HG03432 (cell line): ENCODE measurements around the gene SCAF8.
A peak's percentile ranks its signal among the peaks of the same experiment; 100 is the strongest.
"Not testable (repeated sequence)": the region's sequence is repeated elsewhere in the genome, so short reads cannot be mapped to it uniquely, and the experiment has no call there.

ENCODE experiments used
- ATAC-seq: cut with Tn5 transposase; IDR thresholded peaks from one replicate; pipeline ENCODE4 v1.9.1; 2021; ENCODE audit warnings: mild to moderate bottlenecking, moderate library complexity; ENCODE audit not compliant: unreplicated experiment

The SCAF8 gene, protein sequence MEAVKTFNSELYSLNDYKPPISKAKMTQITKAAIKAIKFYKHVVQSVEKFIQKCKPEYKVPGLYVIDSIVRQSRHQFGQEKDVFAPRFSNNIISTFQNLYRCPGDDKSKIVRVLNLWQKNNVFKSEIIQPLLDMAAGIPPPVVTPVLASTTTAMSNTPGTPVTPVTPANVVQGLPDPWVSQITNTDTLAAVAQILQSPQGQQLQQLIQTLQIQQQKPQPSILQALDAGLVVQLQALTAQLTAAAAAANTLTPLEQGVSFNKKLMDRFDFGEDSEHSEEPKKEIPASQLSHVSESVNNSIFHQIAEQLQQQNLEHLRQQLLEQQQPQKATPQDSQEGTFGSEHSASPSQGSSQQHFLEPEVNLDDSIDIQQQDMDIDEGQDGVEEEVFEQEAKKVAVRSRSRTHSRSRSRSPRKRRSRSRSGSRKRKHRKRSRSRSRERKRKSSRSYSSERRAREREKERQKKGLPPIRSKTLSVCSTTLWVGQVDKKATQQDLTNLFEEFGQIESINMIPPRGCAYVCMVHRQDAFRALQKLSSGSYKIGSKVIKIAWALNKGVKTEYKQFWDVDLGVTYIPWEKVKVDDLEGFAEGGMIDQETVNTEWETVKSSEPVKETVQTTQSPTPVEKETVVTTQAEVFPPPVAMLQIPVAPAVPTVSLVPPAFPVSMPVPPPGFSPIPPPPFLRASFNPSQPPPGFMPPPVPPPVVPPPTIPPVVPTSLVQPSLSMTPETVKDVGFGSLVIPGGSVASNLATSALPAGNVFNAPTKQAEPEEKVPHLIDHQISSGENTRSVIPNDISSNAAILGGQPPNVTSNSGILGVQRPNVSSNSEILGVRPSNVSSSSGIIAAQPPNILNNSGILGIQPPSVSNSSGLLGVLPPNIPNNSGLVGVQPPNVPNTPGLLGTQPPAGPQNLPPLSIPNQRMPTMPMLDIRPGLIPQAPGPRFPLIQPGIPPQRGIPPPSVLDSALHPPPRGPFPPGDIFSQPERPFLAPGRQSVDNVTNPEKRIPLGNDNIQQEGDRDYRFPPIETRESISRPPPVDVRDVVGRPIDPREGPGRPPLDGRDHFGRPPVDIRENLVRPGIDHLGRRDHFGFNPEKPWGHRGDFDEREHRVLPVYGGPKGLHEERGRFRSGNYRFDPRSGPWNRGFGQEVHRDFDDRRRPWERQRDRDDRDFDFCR (N-terminal part only)

DNA sequence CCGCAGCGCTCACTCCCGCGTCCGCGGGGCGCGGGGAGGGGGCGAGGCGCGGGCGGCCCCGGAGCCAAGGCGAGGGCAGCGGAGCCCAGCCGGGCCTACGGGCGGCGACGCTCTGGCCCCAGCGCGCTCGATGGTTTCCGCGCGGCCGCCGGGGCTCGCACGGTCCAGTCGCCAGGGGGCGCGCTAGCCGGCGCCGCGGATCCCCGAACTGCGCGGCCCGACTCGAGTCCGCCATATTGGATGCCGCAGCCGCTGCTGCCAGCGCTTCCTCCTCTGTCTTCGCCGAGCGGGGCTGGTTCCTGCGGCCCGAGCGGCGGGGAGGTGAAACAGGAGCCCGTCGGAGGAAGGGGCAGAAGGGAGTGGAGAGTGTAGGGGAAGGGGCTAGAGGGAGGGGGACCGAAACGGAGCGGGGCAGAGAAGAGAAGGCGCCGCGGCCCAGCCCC, at the start of gene SCAF8:
SCAF8 (plus strand) TSS at position 234 of the 443 bp plus-strand sequence. CDS start 485 bp downstream, outside the sequence.
- peak; percentile 85 for ATAC-seq

DNA sequence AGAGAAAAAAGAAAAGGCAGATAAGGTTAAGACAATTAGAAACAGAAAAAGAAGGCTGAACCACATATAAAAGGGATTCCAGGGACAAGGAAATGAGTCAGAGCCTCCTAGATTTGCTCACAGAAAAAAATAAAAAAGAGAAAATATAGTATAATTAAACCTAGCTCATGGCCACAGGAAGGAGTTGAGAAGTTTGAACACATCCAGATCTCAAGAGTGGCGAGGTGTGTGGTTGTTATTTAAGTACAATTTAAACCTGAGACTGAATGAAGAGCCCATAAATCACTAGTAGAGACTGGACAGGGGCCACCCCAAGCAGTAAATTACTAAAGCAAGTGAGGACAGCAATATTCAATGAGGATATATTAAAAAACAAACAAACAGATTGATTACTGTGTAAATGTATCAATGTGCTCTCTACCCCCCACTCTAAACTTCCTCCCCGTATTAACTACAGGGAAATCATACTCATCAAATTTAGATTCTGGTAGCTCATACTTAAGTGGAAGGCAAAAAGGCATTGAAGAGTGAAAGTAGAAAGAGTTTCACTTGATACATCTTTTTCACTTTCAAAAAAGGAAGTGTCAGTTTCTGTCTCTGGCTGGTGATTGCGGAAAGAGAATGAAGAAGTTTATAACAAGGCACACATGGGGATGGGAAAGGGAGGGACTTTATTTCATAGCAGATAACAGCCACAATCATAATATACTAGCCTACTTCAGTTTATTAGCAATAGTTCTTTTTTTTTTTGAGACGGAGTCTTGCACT, 49.3 kb upstream of the SCAF8 start:
- peak; percentile 95 for ATAC-seq

DNA sequence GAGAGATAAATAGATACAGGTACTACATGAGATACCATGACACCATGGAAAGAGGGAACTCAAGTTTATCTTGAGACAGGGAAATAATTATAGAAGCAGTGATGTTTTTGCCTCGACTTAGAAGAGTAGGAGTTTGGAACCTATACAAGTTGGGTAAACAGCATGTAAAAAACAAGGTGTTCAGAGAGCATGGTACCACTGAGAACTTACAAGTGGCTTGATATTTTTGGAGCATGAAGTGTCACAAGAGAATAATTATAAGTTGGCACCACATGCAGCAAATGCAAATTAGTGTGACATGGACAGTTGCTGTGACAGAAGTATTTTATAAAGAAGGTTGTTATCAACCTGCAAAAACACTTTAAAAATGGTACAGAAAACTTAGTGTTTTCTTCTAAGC, 47.1 kb upstream of the SCAF8 start:
- ATAC-seq = no peak

DNA sequence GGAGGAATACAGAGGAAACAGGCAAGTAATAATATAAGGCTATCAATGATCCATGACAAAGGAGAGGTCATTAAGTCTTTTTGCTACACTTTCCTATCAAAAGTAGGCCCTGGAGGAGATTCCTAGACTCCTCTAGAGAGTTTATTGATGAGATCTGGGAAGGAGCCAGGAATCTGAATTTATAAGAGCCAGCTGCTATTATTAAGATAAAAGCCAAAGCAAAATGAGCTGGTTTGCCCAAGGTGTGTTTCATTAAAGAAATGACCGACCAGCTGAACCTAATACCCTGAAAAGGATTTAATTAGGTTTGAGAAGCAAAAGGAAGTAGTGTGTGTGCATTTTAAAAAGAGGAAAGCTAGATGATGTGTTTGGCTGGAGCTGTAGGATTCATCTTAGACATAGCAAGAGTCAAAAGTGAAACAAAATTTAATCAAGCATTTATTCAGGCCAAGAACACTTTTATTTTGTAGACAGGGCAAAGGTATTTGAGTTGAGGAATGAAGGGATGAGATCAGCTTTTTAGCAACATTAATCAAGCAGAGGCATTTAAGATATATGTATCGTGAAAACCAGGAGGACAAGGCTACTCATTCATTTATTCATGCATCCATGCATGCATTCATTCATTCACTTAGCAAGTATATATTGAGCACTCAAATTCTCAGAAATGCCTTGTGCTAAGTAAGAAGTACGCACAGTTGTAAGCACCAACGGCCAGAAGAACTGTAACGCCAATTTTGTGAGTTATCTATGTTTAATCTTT, 43.5 kb upstream of the SCAF8 start:
- ATAC-seq = no peak

DNA sequence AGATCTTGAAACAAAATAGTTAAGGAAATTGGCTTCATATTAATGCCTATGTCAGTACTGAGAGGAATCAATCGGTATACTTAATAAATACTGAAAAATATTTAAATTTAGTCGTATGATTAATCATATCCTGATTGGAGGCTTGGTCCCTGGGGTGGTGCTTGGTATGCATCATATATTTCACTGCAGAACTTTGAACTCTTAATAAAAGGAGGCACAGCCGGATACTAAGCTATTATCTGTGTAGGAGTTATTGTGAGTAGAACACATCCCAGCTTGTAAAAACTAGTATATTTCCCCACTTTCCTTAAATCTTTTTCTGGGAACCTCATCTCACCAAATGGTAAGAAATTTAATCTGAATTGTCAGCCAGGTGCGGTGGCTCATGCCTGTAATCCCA, 42.4 kb upstream of the SCAF8 start:
- no peak for ATAC-seq

DNA sequence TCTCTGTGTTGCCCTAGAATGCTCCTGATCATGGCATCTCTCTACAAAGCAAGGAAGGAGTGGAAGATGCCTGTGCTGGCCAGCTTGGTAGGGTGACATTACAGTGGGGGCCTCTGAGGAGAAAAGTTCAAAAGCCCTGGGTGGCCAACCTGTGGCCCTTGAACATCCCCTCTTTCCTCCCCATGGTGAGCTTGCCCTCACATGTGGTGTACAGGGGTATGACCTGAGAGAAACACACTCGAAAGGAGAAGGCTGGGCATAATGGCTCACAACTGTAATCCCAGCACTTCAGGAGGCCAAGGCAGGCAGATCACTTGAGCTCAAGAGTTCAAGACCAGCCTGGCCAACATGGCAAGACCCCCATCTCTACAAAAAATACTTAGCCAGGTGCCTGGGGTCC, 36.6 kb upstream of the SCAF8 start:
- no peak for ATAC-seq

DNA sequence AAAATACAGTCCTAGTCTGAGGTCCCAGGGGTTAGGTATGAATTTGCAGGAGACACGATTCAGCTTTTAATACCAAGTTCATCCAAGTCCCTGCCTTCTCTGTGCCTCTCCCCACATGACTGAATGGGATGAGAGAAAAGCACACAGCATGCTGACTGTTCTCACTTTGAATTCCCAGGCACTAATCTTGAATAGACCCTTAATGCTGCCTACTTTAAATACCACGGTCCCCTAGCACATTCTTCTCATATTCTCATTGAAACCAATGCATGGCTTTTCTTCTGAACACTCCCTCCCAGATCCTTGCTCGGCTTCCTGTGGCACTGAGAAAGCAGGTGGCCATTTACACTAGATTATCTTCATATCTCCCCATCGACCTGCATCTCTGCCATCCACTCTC, 30.1 kb upstream of the SCAF8 start:
- ATAC-seq = no peak

DNA sequence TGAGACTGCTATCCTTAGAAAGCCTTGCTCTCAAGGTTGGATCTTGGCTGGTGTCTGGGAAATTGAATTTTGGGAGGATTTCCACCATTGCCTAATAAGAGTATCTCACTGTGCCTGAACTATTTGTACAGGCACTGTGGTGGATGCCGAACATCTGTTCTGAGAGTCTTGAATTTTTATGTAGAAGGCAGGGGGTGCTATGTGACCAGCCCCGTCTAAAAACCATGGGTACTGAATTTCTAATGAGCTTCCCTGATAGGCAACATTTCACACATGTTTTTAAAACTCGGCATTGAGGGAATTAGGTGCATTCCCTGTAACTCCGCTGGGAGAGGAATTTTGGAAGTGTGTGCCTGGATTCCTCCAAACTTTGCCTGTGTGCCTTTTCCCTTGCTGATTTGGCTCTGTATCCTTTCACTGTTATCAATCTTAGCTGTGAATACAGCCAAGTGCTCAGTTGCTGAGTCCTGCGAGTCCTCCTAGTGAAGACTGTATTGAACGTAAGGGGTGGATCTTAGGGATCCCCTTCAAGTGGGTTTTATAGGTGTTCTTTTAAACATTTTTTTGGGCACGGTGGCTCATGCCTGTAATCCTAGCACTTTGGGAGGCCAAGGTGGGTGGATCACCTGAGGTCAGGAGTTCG, 27.6 kb upstream of the SCAF8 start:
- ATAC-seq = no peak

DNA sequence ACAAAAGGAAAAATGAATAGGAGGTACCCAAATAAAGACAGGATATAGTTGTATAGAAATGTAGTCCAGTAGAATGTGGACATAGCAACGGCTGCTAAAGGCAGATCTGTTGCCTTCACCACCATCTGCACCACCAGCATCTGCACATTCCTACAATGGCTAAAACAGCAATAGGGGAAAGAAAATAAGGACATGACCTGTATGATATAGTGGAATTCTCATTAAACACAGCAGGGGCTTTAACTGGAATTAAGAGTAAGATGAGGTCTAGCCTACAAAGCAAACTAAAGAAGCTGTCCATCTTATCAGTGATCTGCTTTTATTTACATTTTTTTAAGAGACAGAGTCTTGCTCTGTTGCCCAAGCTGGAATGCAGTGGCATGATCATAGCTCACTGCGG, 26.8 kb upstream of the SCAF8 start:
- ATAC-seq = no peak

DNA sequence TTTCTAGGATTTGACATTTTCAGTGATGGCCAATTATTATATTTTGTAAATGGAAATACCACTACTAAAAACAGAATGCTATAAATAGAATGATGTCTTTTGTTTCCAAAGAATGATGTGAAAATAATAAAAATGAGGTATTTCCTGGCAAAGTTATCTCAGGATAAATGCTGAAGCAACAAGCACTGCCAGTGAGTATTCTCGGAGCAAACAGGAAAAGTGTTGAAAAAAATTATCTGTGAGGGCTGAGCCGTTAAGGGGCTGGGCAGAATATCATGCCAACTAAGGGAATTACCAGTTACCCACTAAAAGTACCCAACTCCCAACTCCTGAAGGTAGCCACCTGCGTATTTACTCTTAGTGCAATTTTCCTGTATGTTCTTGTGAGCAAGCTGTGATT, 23.6 kb upstream of the SCAF8 start:
- no peak for ATAC-seq

DNA sequence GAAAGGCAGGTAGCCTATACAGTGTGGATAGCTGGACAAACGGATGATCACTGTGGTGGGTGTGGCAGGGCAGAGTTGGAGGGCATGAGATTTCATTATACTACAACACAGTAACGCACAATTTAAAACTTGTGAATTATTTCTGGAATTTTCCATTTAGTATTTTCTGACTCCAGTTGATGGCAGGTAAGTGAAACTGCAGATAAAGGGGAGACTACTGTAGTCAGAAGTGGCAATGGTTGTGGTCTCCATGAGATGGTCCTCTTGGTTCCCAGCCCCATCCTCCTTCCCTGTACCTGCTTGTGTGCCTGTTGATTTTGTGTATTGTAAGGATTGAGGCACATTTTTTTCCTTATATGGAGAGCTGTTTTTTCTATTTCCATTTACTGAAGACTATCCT, 22.5 kb upstream of the SCAF8 start:
- ATAC-seq = no peak

DNA sequence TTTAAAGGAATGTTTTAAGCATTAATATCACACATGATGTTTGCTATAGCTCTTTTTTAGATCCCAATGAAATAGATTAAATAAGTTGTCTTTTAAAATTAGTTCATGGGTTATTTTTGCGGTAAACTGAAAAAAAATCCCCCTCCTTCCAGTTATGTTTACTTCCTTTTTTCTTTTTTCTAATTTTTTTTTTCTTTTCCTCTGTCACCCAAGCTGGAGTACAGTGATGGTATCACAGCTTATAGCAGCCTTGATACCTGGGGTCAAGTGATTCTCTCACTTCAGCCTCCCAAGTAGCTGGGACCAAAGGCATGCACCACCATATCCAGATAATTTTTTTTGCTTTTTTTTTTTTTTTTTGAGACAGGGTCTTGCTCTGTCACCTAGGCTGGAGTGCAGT, 17.8 kb upstream of the SCAF8 start:
- no peak for ATAC-seq

DNA sequence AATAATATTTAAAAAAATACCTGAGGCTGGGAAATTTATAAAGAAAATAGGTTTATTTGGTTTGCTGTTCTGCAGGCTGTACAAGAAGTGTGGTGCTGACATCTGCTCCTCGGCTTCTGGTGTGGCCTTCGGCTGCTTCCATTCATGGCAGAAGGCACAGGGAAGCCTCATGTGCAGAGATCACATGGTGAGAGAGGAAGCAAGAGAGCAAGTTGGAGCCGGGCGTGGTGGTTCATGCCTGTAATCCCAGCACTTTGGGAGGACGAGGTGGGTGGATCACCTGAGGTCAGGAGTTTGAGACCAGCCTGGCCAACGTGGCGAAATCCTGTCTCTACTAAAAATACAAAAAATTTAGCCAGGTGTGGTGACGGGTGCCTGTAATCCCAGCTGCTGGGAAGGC, 16.9 kb upstream of the SCAF8 start:
- ATAC-seq = not testable (repeated sequence)

DNA sequence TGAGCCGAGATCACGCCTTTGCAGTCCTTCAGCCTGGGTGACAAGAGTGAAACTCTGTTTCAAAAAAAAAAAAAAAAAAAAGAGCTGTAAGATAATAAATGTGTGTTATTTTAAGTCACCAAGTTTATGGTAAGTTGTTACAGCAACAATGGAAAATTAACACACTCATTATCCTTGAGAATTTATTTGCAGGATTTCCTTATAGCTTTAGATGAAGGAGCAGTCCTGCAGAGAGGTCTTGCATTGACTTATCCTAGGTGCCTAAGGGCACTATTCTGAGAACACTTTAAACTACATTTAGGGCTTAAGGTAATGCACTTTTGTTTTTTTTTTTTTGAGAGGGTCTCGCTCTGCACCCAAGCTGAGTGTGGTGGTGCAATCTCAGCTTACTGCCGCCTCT, 13.8 kb upstream of the SCAF8 start:
- ATAC-seq = no peak

DNA sequence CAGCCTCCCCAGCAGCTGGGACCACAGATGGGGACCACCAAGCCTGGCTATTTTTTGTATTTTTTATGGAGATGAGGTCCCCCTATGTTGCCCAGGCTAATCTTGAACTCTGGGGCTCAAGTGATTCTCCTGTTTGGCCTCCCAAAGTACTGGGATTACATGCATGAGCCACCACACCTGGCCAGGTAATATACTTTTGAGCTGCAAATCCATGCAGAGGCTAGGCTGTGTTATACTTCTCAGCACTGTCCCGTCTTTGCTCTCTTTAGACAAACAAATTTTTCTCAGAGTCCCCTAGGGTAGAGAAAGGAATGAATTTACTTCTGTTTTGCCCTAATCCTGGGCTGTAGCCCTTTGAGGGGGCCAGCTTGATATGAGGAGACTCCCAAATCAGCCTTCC, 13.4 kb upstream of the SCAF8 start:
- ATAC-seq = no peak

DNA sequence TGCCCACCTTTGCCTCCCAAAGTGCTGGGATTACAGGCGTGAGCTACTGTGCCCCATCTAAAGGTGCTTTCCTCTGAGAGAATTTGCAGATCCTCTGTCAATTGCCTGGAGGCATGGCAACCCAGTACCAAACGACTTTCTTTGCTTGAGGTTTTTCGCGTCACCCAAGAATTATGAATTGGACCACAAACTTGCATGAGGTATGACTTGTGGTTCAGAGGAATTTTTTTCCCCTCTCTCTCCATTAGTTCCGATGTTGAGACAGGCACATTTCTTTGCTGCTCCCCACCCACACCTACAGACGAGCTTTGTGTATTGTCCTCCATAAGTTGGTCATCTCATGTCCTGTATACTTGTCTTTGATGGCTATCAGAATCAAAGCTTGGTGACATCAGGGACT, 11.8 kb upstream of the SCAF8 start:
- no peak for ATAC-seq

DNA sequence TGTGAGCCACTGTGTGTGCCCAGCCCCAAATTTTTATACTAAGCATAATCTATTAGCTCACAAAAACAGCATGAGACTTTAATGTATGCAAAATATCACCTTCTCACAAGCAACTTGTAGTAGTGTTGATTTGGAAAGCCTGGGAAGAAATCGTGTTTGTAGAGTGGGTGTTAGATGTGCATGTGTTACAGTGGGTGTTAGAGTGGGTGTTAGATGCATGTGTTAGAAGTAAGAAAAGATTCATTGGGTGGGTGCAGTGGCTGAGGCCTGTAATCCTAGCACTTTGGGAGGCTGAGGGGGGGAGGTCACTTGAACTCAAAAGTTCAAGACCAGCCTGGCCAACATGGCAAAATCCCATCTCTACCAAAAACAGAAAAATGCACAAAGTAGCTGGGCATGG, 6.3 kb upstream of the SCAF8 start:
- ATAC-seq = no peak

DNA sequence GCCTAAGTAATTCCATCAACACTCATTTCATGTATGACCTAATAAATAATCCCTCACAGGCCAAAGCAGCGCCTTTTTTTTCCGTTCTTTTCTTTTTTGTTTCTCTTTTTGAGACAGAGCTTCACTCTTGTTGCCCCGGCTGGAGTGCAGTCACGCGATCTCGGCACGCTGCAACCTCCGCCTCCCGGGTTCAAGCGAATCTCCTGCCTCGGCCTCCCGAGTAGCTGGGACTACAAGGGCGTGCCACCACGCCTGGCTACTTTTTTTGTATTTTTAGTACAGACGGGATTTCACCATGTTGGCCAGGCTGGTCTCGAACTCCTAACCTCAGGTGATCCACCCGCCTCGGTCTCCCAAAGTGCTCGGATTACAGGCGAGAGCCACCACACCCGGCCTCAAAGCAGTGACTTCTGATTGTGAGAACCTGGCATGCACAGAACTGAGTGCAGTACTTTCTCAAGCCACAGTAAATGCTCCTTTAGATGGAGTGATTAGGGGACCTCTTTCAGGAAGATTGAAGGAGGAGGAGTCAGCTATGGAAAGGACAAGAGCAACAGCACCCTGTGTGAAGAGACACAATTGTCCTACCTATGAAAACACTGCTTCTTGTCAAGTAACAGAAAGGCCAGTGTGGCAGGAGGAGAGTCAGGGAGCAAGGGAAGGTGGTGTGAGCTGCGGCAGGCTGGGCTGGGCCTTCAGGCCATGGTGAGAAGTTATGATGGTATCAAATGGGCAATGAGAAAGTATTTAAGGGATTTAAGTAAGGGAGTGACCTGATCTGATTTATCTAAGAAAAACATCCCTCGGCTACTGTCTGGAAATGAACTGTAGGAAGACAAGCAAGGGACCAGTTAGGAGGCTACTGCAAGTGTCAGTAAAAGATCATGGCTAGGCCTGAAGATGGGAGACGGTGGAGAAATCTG, 1.7 kb upstream of the SCAF8 start:
- no peak for ATAC-seq
